Measurements from ENCODE around the gene CCSER1.

CCSER1 gene

DNA sequence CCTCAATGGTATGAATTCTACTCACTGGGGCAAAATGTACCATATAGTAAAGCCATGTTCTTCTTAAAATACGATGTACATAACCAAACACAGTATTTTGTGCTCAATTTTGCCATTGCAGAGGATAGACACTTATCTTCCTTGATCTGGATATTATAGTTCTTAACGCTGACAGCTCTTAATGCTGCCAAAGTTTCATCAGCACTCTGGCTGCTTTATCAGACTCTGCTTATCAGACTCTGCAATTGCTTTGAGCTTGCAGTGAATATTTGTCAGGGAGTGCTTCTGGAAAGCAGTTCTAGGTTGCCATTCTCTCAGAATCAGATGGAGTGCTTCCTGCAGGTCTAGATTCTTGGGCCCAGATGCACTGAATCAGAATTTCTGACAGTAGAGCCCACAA is 863.1 kb downstream of the CCSER1 start:
- H3K36me3 ChIP-seq (ENCODE audit: insufficient read depth, low read length): no peaks in the 10 kb centered on the region
- no peak for TF ChIP-seq POLR2AphosphoS5 (IDR thresholded peaks at IDR 0.05; ENCODE audit: borderline replicate concordance, low read depth, low read length)
- no peak for TF ChIP-seq EZH2 (IDR thresholded peaks at IDR 0.05)
- no peak for TF ChIP-seq FOXP2 (optimal IDR thresholded peaks at IDR 0.05; ENCODE audit: control extremely low read depth, extremely low read length, insufficient read depth)
- no peak overlapping the region for H3K9ac ChIP-seq (ENCODE audit: insufficient read length)
- no peak for DNase-seq (ENCODE audit: low read depth, low spot score)
- H3K9me3 ChIP-seq (ENCODE audit: low read depth, low read length): no peaks in the 10 kb centered on the region
- H3K4me3 ChIP-seq: no peak overlapping the region
- no peak overlapping the region for H3K27ac ChIP-seq

DNA sequence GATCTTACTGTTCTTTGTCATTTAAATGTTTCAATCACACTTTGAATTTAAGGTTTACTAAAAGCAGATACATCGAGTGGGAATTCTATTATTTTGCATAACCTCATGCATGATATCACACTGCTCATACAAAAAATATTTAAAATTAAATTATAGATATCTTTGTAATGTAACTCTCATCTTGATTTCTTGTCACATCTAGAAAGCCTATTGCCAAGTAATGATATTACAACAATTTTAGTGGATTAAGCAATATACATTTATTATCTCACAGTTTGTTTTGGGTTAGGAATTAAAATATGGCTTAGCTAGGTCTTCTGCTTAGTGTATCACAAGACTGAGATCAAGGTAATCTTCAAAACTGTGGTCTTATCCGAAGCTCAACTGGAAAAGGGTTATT is 865.0 kb downstream of the CCSER1 start:
- TF ChIP-seq POLR2AphosphoS5 (IDR thresholded peaks at IDR 0.05; ENCODE audit: borderline replicate concordance, low read depth, low read length): no peak
- no peak for TF ChIP-seq FOXP2 (optimal IDR thresholded peaks at IDR 0.05; ENCODE audit: control extremely low read depth, extremely low read length, insufficient read depth)
- TF ChIP-seq EZH2 (IDR thresholded peaks at IDR 0.05): no peak
- no peaks in the 10 kb centered on the region for H3K36me3 ChIP-seq (ENCODE audit: insufficient read depth, low read length)
- no peak for DNase-seq (ENCODE audit: low read depth, low spot score)

DNA sequence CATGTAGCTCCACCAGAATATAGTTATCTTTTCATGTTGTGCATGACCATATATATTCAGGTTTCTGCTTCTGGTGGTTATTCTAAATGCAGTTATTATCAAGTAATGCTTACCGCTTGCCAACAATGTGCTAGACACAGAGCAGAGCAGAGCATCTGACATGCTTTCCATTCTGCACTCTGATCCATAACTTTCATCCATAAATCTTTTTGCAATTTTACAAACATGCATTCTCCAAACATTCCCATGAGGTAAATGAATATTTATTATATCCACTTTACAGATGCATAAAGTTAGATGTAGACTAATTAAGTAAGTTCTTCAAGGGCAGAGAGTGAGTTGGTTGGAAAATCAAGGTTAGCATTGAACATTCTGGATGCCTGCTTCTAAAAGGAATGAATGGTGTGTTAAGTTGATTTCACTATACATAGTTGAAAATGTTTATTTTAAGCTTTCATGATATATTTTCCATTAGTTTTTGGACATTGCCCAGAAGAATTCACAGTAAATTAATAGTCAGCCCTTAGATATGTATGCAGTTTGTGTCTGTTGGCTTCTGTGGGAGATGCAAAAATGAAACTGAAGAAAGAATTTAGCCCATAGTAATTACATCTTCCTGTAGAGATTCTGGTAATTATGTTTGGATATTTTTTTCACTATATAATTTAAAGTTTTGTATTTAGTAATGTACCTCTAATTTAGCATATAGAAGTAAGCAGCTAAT is 867.8 kb downstream of the CCSER1 start:
- Histone ChIP-seq H3K9me3 (ENCODE audit: low read depth, low read length) (no peaks in the 10 kb centered on the region), H3K27ac (no peak overlapping the region), H3K36me3 (ENCODE audit: insufficient read depth, low read length) (no peaks in the 10 kb centered on the region), H3K9ac (ENCODE audit: insufficient read length) (no peak overlapping the region), H3K4me3 (no peak overlapping the region)
- TF ChIP-seq POLR2AphosphoS5 (IDR thresholded peaks at IDR 0.05; ENCODE audit: borderline replicate concordance, low read depth, low read length): no peak
- TF ChIP-seq EZH2 (IDR thresholded peaks at IDR 0.05): no peak
- no peak for TF ChIP-seq FOXP2 (optimal IDR thresholded peaks at IDR 0.05; ENCODE audit: control extremely low read depth, extremely low read length, insufficient read depth)
- no peak for DNase-seq (ENCODE audit: low read depth, low spot score)

More for the DNA sequence above, 865.0 kb downstream of the CCSER1 start:
- Histone ChIP-seq H3K9ac (ENCODE audit: insufficient read length) (no peak overlapping the region), H3K9me3 (ENCODE audit: low read depth, low read length) (no peaks in the 10 kb centered on the region), H3K4me3 (no peak overlapping the region), H3K27ac (no peak overlapping the region)

DNA sequence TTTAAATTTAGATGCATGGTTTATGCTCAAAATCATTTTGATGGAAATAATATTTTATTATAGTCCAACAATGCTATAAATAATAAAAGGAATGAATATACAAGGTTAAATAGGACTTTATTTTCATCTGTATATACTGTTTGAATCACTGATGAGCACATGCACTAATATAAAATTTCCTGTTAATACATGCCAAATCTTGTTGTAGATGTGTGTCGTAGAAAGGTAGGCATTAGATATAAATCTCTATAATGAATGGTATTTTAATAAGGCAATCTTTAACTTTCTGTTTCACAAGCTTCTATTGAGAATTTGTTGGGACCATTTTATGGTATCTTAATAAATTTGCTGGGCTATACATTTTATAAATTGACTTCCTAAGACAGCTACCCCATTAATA is 868.8 kb downstream of the CCSER1 start:
- H3K36me3 ChIP-seq (ENCODE audit: insufficient read depth, low read length): no peaks in the 10 kb centered on the region
- no peaks in the 10 kb centered on the region for H3K9me3 ChIP-seq (ENCODE audit: low read depth, low read length)
- no peak overlapping the region for H3K4me3 ChIP-seq
- TF ChIP-seq POLR2AphosphoS5 (IDR thresholded peaks at IDR 0.05; ENCODE audit: borderline replicate concordance, low read depth, low read length) (no peak), FOXP2 (optimal IDR thresholded peaks at IDR 0.05; ENCODE audit: control extremely low read depth, extremely low read length, insufficient read depth) (no peak), EZH2 (IDR thresholded peaks at IDR 0.05) (no peak)
- no peak overlapping the region for H3K27ac ChIP-seq
- H3K9ac ChIP-seq (ENCODE audit: insufficient read length): no peak overlapping the region
- DNase-seq (ENCODE audit: low read depth, low spot score): no peak

DNA sequence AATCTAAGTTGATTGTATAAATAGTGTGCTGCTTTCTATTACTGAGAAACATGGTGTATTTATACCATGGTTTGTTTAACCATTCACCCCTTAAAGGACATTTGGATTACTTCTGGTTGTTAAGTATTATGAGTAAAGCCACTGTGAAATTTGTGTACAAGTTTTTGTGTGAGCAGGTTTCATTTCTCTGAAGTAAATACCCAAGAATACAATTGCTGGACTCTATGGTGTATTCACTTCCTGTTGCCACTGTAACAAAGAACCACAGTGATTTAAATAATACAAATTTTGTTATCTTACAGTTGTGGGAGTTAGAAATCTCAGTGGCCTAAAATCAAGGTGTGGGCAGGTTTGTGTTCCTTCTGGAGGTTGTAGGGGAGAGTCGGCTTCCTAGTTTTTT is 869.6 kb downstream of the CCSER1 start:
- Histone ChIP-seq H3K9ac (ENCODE audit: insufficient read length) (no peak overlapping the region), H3K4me3 (no peak overlapping the region), H3K36me3 (ENCODE audit: insufficient read depth, low read length) (no peaks in the 10 kb centered on the region), H3K9me3 (ENCODE audit: low read depth, low read length) (no peaks in the 10 kb centered on the region), H3K27ac (no peak overlapping the region)
- TF ChIP-seq EZH2 (IDR thresholded peaks at IDR 0.05) (no peak), POLR2AphosphoS5 (IDR thresholded peaks at IDR 0.05; ENCODE audit: borderline replicate concordance, low read depth, low read length) (no peak), FOXP2 (optimal IDR thresholded peaks at IDR 0.05; ENCODE audit: control extremely low read depth, extremely low read length, insufficient read depth) (no peak)
- no peak for DNase-seq (ENCODE audit: low read depth, low spot score)

DNA sequence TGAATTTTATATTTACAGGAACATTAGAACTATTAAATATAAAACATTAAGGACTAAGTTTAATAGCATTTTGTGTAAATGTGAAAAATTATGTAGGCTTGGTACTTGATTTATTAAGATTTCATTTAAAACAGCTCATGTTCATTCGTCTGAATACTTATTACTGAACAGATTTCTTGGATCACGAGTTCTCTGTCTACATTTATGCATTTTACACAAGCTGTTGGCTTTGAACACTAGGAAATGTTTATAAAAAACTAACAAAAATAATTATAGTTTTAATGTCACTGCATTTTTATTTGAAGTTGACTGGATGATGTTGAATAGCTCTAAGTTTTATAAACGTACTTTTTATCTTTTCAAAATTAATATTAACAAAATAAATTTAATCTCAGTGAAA is 888.7 kb downstream of the CCSER1 start:
- no peaks in the 10 kb centered on the region for H3K36me3 ChIP-seq (ENCODE audit: insufficient read depth, low read length)
- H3K27ac ChIP-seq: no peak overlapping the region
- no peak overlapping the region for H3K4me3 ChIP-seq
- no peaks in the 10 kb centered on the region for H3K9me3 ChIP-seq (ENCODE audit: low read depth, low read length)
- no peak for DNase-seq (ENCODE audit: low read depth, low spot score)
- H3K9ac ChIP-seq (ENCODE audit: insufficient read length): no peak overlapping the region
- TF ChIP-seq POLR2AphosphoS5 (IDR thresholded peaks at IDR 0.05; ENCODE audit: borderline replicate concordance, low read depth, low read length) (no peak), FOXP2 (optimal IDR thresholded peaks at IDR 0.05; ENCODE audit: control extremely low read depth, extremely low read length, insufficient read depth) (no peak), EZH2 (IDR thresholded peaks at IDR 0.05) (no peak)

DNA sequence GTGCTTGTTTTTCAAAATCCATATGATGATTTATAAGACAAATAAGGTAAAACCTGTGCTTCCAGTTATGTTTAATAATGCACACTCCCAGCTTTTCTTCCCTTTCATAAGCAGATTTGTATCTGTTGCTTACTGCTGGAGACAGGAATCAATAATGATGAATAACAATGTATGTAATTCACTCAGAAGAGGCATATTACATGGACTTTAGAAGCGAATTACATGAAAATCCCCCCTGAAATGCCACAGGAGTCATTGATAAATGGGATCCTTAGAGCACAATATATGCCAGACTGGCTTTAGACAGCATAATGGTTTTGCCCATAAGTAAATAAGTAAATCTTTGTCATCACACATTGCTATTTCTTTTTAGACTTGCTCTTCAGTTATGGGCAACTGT is 892.3 kb downstream of the CCSER1 start:
- Histone ChIP-seq H3K36me3 (ENCODE audit: insufficient read depth, low read length) (no peaks in the 10 kb centered on the region), H3K9ac (ENCODE audit: insufficient read length) (no peak overlapping the region), H3K9me3 (ENCODE audit: low read depth, low read length) (no peaks in the 10 kb centered on the region), H3K27ac (no peak overlapping the region), H3K4me3 (no peak overlapping the region)
- no peak for TF ChIP-seq FOXP2 (optimal IDR thresholded peaks at IDR 0.05; ENCODE audit: control extremely low read depth, extremely low read length, insufficient read depth)
- TF ChIP-seq EZH2 (IDR thresholded peaks at IDR 0.05): no peak
- TF ChIP-seq POLR2AphosphoS5 (IDR thresholded peaks at IDR 0.05; ENCODE audit: borderline replicate concordance, low read depth, low read length): no peak
- DNase-seq (ENCODE audit: low read depth, low spot score): no peak

DNA sequence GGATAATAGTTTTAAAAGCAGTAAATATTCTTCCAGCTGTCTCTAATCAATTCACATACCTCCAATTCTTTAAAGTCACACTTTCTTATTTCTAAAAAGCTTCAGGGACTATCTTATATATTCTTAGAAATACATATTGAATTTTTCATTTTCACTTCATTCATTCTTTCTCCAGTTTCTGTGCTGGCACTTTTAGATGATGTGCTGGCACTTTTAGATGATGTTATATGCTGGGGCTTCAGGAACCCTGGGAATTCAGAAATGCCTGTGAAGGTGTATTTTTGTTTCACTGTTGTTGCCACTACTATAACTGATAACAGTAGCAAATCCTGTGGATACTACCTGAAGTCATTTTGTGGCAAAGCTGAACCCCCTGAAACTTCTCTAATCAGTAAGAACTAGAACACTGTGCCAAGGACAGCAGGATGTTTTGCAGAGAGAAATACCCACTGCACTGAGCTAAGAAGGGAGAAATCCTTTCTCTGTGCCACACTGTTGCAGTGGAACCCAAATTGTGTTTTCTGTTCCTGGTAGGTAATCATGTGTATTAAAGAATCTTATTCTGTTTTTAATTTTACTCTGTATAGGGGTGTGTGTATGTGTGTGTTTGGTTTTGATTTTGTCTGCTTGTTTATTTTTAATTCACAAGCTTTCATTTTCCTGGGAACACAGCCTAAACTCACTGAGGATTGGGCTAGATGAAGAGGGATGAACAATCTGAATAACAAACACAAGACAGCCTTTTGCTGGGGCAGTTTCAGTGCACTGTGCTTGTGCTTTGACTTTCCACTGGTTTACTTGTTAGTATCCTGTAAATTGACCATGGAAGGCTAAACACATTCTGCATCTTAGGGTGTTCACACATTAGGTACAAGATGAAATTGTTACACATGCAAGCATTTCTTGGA is 898.3 kb downstream of the CCSER1 start:
- TF ChIP-seq FOXP2 (optimal IDR thresholded peaks at IDR 0.05; ENCODE audit: control extremely low read depth, extremely low read length, insufficient read depth): no peak
- no peak for TF ChIP-seq EZH2 (IDR thresholded peaks at IDR 0.05)
- TF ChIP-seq POLR2AphosphoS5 (IDR thresholded peaks at IDR 0.05; ENCODE audit: borderline replicate concordance, low read depth, low read length): no peak
- Histone ChIP-seq H3K27ac (no peak overlapping the region), H3K36me3 (ENCODE audit: insufficient read depth, low read length) (no peaks in the 10 kb centered on the region), H3K9me3 (ENCODE audit: low read depth, low read length) (no peaks in the 10 kb centered on the region), H3K9ac (ENCODE audit: insufficient read length) (no peak overlapping the region), H3K4me3 (no peak overlapping the region)
- DNase-seq (ENCODE audit: low read depth, low spot score): no peak

Data from SK-N-MC (cell line).